HG03196 (cell line): ENCODE results near the gene METTL24.
"Not testable (repeated sequence)": the region's sequence is repeated elsewhere in the genome, so short reads cannot be mapped to it uniquely, and the experiment has no call there.

Source experiments
- ATAC-seq: cut with Tn5 transposase; IDR thresholded peaks from one replicate; pipeline ENCODE4 v1.9.1; 2021; ENCODE audit not compliant: unreplicated experiment

METTL24 gene

GRCh38 chr6:110363748-110364147, 5.6 kb upstream of the METTL24 start:
- ATAC-seq = no peak

GRCh38 chr6:110360676-110361075, 2.5 kb upstream of the METTL24 start:
- ATAC-seq = no peak

DNA sequence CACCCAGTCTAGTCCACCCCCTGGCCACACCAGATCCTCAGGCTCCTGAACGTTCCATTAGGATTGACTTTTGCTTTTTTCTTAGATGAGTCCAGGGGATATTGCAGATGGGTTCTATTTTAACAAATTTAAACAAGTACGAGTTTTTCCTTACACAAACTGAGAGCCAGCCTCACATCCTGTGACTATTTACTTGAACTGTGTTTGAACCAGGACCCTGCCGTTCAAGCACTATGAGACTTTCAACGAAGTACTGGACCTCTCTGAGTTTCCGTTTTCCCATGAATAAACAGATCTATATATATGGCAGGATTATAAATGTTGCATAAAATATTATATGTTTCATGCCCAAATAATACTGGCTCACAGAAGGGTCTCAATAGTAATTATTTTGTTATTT, 1.4 kb upstream of the METTL24 start:
- ATAC-seq = no peak

- no peak for ATAC-seq
These were observed 508 bp upstream of the METTL24 start for GRCh38 chr6:110358553-110359160.

DNA sequence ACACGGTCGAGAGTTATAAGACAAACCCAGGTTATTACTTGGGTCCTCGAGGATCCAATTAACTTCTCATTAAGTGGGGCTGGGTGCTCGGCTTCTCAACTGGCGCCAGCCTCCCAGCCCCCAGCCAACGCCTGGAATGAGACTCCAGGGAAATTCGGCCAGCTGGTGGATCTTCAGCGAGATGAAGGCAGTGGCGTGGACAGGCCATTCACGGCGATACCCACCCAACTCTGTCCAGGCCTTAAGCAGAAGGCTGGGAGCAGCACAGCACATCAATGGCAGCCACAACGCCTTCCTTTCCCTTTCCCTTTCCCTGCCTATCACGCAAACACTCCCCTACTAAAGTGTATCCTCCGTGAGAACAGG, 868 bp downstream of the METTL24 start:
- ATAC-seq = no peak

DNA sequence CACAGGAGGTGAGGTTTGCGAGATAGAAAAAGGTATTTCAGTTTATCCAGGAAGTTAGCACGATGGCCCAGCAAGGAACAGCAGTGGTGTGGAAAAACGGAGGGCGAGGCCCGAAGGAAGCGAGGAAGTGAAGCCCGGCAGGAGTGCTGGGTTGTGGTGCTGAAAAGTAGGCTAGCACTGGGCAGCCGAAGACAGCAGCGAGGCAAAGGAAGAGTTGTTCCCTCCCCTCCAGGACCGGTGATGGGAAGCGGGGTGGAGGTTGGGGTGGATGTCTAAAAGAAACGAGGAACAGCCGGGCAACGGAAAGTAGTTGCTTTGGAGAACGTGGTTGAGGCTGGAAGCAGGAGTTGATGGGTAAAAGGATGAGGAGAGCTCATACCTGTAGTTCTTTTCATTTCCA, 1.4 kb downstream of the METTL24 start:
- no peak for ATAC-seq

DNA sequence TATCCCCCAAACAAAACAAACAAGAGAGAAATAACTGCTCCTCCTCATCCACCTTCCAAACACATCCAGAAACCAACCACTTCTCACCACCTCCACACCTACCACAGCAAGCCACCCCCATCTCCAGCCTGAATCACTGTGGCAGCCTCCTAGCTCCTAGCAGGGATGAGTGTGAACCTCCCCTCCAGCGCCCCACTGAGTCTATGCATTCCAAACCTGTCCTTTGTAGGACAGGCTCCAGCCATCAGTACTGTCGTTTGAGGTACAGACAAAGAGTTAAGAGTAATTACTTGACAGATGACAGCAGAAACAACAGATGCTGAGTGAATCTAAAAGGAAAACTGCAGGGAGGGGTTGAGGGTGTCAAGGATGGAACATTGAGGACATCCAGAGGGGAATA, 2.4 kb downstream of the METTL24 start:
- ATAC-seq = no peak

GRCh38 chr6:110355022-110355421, 3.1 kb downstream of the METTL24 start:
- no peak for ATAC-seq

DNA sequence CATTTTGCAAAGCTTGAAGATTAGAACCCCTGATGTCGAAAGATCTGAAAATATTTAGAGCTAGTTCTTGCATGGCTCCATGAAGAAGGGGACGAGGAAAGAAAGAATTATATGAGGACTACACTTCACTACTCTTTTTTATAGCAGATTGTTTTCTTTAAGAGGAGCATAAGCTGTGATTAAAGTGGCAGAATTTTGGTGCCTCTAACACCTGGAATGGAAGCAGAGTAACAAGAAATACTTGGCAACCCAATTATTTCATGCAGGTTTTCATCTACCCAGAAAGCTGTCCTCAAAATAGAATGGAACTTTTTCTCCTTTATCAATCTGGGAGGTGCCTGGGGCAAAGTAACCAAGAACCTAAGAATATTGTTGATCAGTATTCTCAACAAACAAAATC, 4.0 kb downstream of the METTL24 start:
- ATAC-seq = no peak

DNA sequence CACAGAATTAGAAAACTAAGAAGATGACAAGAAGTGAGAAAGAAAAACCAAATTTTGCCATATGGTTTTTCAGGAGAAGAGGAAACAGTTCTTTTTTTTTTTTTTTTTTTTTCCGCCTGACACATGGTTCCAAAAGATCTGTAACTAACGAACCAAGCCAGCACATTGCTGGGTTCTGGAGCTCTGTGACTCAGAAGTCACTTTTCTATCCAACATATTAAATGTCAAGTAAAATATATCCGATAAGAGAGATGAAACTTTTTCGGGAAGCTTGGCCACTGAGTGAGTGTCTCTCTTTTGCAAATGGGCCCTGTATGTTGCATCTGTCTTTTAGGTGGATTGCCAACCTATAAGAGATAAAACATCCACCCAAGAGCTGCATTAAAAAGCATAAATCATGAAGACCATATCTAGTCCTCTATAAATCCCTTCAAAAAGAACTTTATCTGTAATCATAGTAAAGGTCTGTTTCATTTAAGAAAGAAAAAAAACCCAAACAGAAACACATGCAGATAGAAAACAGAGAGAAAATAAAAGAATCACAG, 4.6 kb downstream of the METTL24 start:
- no peak for ATAC-seq

- ATAC-seq = no peak
These were observed 5.4 kb downstream of the METTL24 start for GRCh38 chr6:110352563-110353262.

- ATAC-seq = no peak
These were observed 6.2 kb downstream of the METTL24 start for GRCh38 chr6:110351986-110352385.

- ATAC-seq = no peak
These were observed 6.6 kb downstream of the METTL24 start for GRCh38 chr6:110351546-110351945.

- not testable (repeated sequence) for ATAC-seq
These were observed 7.6 kb downstream of the METTL24 start for GRCh38 chr6:110350593-110350992.

- ATAC-seq = no peak
These were observed 9.0 kb downstream of the METTL24 start for GRCh38 chr6:110348961-110349690.

DNA sequence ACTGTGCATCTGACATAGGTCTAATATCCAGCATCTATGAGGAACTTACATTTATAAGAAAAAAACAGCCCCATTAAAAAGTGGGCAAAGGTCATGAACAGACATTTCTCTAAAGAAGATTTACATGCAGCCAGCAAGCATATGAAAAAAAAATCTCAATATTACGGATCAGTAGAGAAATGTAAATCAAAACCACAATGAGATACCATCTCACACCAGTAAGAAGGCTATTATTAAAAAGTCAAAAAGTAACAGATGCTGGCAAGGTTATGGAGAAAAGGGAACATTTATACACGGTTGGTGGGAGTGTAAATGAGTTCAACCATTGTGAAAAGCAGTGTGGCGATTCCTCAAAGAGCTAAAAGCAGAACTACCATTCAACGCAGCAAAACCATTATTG, 13.1 kb downstream of the METTL24 start:
- no peak for ATAC-seq

- no peak for ATAC-seq
These were observed 15.4 kb downstream of the METTL24 start for GRCh38 chr6:110342759-110343158.

DNA sequence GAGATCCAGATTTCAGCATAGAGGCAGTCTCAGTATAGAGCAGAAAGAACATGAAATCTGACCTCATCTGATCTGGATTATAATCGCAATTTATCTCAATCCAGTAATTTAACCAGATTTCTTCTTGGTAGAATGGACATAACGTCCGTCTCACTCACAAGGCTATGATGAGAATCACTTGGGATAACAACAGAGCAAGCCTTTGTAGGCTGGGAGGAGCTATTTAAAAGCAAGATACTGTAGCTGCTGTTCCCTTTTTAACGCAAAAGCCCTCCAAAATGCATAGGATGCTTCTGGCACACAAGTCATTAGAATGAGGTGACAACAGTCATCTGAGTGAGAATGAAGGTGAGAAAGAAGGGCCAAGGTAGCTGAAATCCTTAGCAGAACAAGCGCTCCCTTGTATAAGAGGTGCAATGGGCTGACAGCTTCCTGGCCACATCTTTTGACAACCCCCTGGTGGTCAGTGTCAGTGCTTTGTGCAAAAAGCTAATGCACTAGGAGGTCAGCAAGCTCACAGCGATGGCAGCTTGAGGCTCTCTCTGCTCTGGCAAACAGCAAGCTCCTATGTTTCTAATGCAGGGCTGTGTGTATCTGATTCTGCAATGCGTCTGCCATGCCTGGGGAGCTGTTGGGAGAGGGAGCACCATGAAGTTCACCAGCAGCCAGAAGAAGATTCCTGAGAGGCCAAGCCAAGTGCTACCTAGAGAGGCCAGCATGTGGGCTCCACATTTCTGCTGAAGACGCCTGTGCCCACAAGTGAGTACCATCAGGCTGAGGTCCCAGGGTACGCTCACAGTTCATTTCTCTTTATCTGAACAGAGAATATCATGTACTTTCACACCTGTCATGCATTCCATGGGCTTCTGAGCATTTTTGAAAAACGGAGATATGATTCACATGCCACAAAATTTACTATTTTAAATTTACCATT, 16.2 kb downstream of the METTL24 start:
- no peak for ATAC-seq

GRCh38 chr6:110341067-110341466, 17.1 kb downstream of the METTL24 start:
- ATAC-seq = no peak

DNA sequence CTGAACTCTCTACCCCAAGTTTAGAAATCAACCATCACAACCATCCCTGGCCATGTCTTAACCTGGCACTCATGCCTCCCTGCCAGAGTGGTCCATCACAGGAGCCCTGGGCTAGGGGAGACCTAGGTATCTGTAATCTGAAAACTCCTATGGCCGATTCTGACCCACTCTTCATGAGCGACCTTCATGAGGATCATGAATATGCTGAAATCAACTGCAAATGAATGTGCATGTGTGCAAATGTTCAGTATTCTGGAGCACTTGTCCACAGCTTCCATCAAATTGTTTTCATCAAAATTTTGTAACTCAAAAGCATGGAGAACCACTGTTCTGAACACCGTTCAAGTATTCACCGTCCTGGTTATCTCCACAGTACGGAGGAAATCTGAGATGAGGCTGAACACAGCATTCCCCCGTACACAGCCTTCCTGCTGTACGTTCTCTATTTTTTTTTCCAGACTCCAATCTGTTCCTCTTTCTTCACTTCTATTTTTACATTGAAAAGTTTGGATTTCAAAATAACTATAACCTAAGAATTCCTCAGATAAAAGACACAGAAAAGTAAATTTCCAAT, 17.7 kb downstream of the METTL24 start:
- ATAC-seq = no peak
